HG03469 (cell line): ENCODE measurements around the gene EMX2.

ENCODE experiments used
- ATAC-seq: cut with Tn5 transposase; IDR thresholded peaks from one replicate; pipeline ENCODE4 v1.9.1; 2021; ENCODE audit warnings: mild to moderate bottlenecking, moderate library complexity, moderate number of reproducible peaks; ENCODE audit not compliant: unreplicated experiment

EMX2 gene

DNA sequence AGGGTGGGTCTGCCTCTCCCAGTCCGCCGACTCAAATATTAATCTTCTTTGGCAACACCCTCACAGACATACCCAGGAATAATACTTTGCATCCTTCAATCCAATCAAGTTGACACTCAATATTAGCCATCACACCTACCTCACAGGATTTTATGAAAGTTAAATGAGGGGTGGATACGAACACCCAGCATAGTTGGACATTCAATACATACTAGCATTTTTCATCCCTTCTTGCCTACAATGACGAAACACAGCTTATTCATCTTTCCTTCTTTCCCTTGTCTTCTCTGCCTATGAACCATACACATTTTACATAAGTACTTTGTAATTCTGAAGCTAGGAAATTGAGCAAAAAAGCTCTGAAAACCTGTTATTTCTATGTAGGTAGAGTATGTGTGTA, 48.5 kb downstream of the EMX2 start:
- no peak for ATAC-seq

DNA sequence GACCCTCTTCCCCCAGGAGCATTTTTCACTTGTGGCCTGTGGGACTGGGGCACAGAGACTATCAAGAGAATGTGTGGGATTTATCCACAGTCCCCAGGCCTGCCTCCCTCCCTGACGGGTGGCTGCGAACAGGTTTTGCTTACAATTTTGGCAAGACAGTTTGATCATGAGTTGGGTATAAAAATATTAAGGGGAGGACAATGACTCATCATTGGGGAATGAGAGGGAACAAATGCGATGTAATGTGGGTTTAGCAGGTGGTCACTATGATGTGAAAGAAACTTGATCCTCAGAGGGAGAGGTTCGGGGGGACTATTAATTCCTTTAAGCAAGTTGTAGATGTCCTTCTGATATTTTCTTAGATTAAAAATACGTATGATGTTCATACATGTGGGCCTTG, 52.2 kb downstream of the EMX2 start:
- ATAC-seq, result no peak

DNA sequence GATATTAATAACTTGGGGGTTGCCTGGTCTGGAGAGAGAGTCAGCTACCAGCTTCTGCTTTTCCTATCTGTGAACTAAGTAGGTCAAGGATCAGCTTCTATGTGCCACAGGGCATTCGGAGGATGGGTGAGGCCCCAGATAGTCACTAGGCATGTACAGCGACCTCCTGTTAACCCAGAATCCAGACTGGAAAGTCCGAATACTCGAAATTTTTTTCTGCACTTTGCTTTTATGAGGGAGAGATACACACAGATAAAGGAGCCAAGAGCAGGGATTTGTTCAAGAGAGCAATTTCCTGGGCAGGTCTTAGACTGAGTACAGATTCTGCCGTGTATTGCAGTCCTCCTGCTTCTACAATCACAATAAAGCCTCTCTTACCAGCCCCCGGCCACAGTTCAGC, 54.2 kb downstream of the EMX2 start:
- ATAC-seq, result no peak

DNA sequence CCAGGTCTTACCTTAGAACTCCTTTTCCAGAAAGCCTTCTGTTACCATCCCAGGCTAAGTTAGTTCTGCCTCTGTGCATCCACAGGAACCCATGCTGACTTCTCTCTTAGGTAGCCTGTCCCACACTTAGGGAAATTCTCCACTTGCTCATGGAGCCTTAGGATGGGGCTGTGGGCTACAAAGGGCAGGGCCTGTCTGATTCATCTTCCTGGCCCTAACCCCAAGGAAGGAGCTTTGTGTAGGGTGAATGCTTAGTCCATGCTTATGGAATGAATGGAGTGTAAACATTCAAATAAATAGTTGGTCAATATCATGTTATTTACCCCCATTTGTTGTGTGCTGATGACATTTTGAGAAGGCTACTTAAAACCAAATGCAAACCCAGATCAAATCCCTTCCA, 54.7 kb downstream of the EMX2 start:
- ATAC-seq, result no peak
